ENCODE data around the gene C5.

The C5 gene

DNA sequence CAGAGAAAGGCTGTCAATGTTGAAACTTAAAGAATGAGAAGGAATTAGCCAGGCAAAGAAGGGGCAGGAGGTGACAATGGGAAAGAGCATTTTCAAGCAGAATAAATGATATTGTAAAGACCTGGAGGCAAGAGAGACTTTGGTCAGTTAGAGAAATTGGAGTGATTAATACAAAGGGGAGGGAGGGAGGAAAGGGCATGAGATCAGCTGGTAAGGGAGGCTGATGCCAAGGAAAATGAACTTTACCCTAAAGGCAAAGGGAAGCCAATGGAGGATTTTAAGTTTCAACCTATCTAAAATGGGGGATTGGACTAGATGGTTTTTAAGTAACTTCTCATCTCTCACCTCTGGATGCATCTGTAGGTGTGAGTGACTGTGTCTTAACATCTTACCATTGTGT, 23.3 kb downstream of the C5 start:
- Histone ChIP-seq H3K36me3 (ENCODE audit: insufficient read depth, low read length) (no peaks in the 10 kb centered on the region), H3K9me3 (ENCODE audit: insufficient read depth, low read depth, low read length) (no peaks in the 10 kb centered on the region), H3K4me2 (ENCODE audit: low read depth, low read length, poor library complexity, severe bottlenecking) (no peak overlapping the region), H3K9ac (ENCODE audit: low read depth, low read length, poor library complexity, severe bottlenecking) (no peak overlapping the region), H3K79me2 (ENCODE audit: insufficient read depth, low read length) (no peaks in the 10 kb centered on the region), H4K20me1 (ENCODE audit: insufficient read depth, low read length, poor library complexity, severe bottlenecking) (no peaks in the 10 kb centered on the region), H3K9me2 (replicated peaks; ENCODE audit: low read depth, low read length) (no peaks in the 10 kb centered on the region), H3K4me1 (ENCODE audit: insufficient read depth, low read length, poor library complexity, severe bottlenecking) (no peaks in the 10 kb centered on the region), H3K4me3 (ENCODE audit: low read length, poor library complexity, severe bottlenecking) (no peak overlapping the region), H3K27me3 (ENCODE audit: insufficient read depth, low read length, poor library complexity, severe bottlenecking) (no peaks in the 10 kb centered on the region), H3F3A (ENCODE audit: low read depth) (0 out of 2 replicates have a peak, but pooled peaks cover 3% of the 10 kb centered on the region), H2AFZ (ENCODE audit: low read length) (no peak overlapping the region)
- no peak for TF ChIP-seq EZH2phosphoT487 (IDR thresholded peaks at IDR 0.05; ENCODE audit: borderline replicate concordance)
- TF ChIP-seq, protein P1, sequence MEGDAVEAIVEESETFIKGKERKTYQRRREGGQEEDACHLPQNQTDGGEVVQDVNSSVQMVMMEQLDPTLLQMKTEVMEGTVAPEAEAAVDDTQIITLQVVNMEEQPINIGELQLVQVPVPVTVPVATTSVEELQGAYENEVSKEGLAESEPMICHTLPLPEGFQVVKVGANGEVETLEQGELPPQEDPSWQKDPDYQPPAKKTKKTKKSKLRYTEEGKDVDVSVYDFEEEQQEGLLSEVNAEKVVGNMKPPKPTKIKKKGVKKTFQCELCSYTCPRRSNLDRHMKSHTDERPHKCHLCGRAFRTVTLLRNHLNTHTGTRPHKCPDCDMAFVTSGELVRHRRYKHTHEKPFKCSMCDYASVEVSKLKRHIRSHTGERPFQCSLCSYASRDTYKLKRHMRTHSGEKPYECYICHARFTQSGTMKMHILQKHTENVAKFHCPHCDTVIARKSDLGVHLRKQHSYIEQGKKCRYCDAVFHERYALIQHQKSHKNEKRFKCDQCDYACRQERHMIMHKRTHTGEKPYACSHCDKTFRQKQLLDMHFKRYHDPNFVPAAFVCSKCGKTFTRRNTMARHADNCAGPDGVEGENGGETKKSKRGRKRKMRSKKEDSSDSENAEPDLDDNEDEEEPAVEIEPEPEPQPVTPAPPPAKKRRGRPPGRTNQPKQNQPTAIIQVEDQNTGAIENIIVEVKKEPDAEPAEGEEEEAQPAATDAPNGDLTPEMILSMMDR (conservative IDR thresholded peaks at IDR 0.05; ENCODE audit: low read length), result no peak

DNA sequence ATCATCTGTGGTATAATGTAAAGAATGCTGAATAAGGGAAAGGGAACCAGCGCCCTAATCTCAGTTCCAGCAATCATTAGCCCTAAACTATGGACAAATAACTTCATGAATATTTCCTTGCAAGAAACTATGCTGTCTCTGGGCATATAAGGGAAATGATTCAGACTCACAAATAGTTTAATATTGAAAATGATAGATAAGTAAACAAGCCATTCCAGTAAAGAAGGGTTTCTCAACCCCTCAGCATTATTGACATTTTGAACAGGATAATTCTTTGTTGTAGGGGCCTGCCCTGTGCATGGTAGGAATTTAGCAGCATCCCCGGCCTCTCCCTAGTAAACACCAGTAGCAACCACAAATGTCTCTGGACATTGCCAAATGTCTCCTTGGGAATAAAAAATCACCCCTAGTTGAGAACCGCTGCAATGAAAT, 23.8 kb downstream of the C5 start:
- TF ChIP-seq, protein P1 (conservative IDR thresholded peaks at IDR 0.05; ENCODE audit: low read length), result no peak
- no peak for TF ChIP-seq EZH2phosphoT487 (IDR thresholded peaks at IDR 0.05; ENCODE audit: borderline replicate concordance)
- no peaks in the 10 kb centered on the region for H3K27me3 ChIP-seq (ENCODE audit: insufficient read depth, low read length, poor library complexity, severe bottlenecking)

DNA sequence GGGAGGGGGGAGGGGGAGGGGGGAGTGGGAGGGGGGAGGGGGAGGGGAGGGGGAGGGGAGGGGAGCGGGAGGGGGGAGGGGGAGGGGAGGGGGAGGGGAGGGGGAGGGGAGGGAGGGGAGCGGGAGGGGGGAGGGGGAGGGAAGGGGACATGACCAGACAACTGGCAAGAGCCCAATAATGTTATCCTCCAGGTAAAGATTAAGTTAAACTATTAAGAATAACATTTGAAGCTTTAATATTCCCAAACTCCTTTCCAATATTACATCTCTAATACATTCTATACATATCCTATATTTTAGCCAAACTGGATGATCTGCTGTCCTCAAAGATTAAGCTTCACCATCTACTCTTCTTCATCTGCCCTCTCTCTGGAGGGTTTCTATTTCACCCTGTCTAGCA, 25.8 kb downstream of the C5 start:
- H3K79me2 ChIP-seq (ENCODE audit: insufficient read depth, low read length), result no peaks in the 10 kb centered on the region
- no peak overlapping the region for H3K4me2 ChIP-seq (ENCODE audit: low read depth, low read length, poor library complexity, severe bottlenecking)
- H3K27me3 ChIP-seq (ENCODE audit: insufficient read depth, low read length, poor library complexity, severe bottlenecking), result no peaks in the 10 kb centered on the region
- H3K9me3 ChIP-seq (ENCODE audit: insufficient read depth, low read depth, low read length), result no peaks in the 10 kb centered on the region
- H2AFZ ChIP-seq (ENCODE audit: low read length), result no peak overlapping the region
- H3K4me1 ChIP-seq (ENCODE audit: insufficient read depth, low read length, poor library complexity, severe bottlenecking), result no peaks in the 10 kb centered on the region
- H4K20me1 ChIP-seq (ENCODE audit: insufficient read depth, low read length, poor library complexity, severe bottlenecking), result no peaks in the 10 kb centered on the region
- no peaks in the 10 kb centered on the region for H3K9me2 ChIP-seq (replicated peaks; ENCODE audit: low read depth, low read length)
- no peak for TF ChIP-seq EZH2phosphoT487 (IDR thresholded peaks at IDR 0.05; ENCODE audit: borderline replicate concordance)
- TF ChIP-seq, protein P1 (conservative IDR thresholded peaks at IDR 0.05; ENCODE audit: low read length), result no peak
- H3K36me3 ChIP-seq (ENCODE audit: insufficient read depth, low read length), result no peaks in the 10 kb centered on the region
- H3K9ac ChIP-seq (ENCODE audit: low read depth, low read length, poor library complexity, severe bottlenecking), result no peak overlapping the region
- 0 out of 2 replicates have a peak, but pooled peaks cover 3% of the 10 kb centered on the region for H3F3A ChIP-seq (ENCODE audit: low read depth)
- no peak overlapping the region for H3K4me3 ChIP-seq (ENCODE audit: low read length, poor library complexity, severe bottlenecking)

More for the DNA sequence above, 23.8 kb downstream of the C5 start:
- Histone ChIP-seq H3K79me2 (ENCODE audit: insufficient read depth, low read length) (no peaks in the 10 kb centered on the region), H3K4me3 (ENCODE audit: low read length, poor library complexity, severe bottlenecking) (no peak overlapping the region), H3K9ac (ENCODE audit: low read depth, low read length, poor library complexity, severe bottlenecking) (no peak overlapping the region), H4K20me1 (ENCODE audit: insufficient read depth, low read length, poor library complexity, severe bottlenecking) (no peaks in the 10 kb centered on the region), H3K4me1 (ENCODE audit: insufficient read depth, low read length, poor library complexity, severe bottlenecking) (no peaks in the 10 kb centered on the region), H3K36me3 (ENCODE audit: insufficient read depth, low read length) (no peaks in the 10 kb centered on the region), H3K9me2 (replicated peaks; ENCODE audit: low read depth, low read length) (no peaks in the 10 kb centered on the region), H2AFZ (ENCODE audit: low read length) (no peak overlapping the region), H3F3A (ENCODE audit: low read depth) (0 out of 2 replicates have a peak, but pooled peaks cover 3% of the 10 kb centered on the region), H3K4me2 (ENCODE audit: low read depth, low read length, poor library complexity, severe bottlenecking) (no peak overlapping the region), H3K9me3 (ENCODE audit: insufficient read depth, low read depth, low read length) (no peaks in the 10 kb centered on the region)

Measured in Loucy (cell line).